Transverse colon (tissue), 4 donors: Measurements from ENCODE around the gene RCL1.

Experiments
- CTCF ChIP-seq, 5 experiments: fragments of 200-600 bp in 3 of 5; fragments of 450-650 bp in 2 of 5; sonication (generic) in 3 of 5; IDR thresholded peaks; 1 replicate in 2 of 5; 2 replicates in 3 of 5; pipeline ENCODE4 v1.5.1; 2016 to 2017; ENCODE audit warnings: antibody characterized with exemption in 5 of 5, inconsistent platforms in 3 of 5, mild to moderate bottlenecking in 2 of 5, moderate library complexity in 1 of 5
- POLR2AphosphoS5 ChIP-seq, 3 donors: sonication (generic); formaldehyde crosslinking; IDR thresholded peaks; one replicate each; pipeline ENCODE4 v1.6.1; 2016; ENCODE audit warnings: antibody characterized with exemption in 3 of 3

- TF ChIP-seq CTCF (IDR thresholded peaks at IDR 0.05) (no peak), POLR2AphosphoS5 (IDR thresholded peaks at IDR 0.05) (no peak)
Measured at GRCh38 chr9:4886698-4887097, 94.0 kb downstream of the RCL1 start.
